Stimulated activated naive CD4-positive, alpha-beta T cell (primary cell): Measurements from ENCODE around the gene PDP2.
"Not testable (repeated sequence)": the region's sequence is repeated elsewhere in the genome, so short reads cannot be mapped to it uniquely, and the experiment has no call there.

ENCODE experiments used
- DNase-seq, 6 experiments: peaks; one replicate each; lab custom pipeline; 2025; lab: John Stamatoyannopoulos, UW

The PDP2 gene

GRCh38 chr16:66853261-66854139 is 26.8 kb upstream of the PDP2 start:
- DNase-seq = no peak

DNA sequence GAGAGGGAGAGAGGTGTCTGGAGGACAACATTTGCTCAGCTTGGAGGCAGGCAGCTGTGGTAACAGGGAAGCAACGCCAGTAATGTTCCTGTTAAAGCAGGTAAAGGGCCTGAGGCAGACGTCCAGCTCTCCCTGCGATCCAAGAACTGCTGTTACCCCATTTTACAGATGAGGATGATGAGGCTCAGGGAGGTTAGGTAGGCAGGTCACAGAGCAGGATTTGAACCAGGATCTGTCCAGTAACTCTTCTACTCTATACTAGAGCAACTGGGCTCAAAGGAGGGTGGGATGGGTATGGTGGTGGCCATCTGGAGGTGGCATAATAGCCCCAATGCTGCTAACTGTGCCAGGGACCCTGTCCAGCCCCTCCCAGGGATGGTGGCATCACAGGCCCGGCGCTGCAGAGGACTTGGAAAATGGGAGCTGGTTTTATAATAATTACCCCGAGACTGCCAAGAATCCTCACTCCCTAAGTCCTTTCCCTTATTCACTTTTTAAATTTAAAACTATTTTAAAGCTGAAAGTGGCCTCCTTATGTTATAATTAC is 24.1 kb upstream of the PDP2 start:
- DNase-seq = no peak

GRCh38 chr16:66856801-66857200 is 23.5 kb upstream of the PDP2 start:
- no peak for DNase-seq

GRCh38 chr16:66857437-66857836 is 22.9 kb upstream of the PDP2 start:
- no peak for DNase-seq

DNA sequence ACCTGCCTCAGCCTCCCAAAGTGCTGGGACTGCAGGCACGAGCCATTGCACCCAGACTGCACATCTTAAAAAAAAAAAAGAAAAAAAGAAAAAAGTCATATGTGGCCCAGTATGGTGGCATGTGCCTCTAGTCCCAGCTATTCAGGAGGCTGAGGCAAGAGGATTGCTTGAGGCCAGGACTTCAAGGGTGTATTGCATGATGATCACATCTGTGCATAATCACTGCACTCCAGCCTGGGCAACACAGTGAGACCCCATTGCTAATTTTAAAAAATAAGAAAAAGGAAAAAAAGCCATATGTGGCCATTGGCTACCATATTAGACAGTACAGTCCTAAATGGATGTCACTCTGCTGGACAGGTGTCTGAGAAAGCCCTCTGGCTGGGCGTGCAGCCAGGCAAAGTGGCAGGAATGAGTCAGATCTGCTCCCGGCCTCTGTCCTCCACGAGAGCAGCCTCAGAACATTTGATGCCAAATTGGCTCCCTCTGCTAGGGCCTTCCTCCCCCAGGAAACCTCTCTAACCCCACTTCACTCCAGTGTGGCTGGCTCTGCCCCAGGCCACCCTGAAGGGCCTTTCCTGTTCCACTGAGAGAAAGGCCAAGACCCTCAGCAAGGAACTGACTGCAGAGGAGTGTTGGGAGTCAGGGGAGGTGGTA is 21.4 kb upstream of the PDP2 start:
- DNase-seq = no peak

DNA sequence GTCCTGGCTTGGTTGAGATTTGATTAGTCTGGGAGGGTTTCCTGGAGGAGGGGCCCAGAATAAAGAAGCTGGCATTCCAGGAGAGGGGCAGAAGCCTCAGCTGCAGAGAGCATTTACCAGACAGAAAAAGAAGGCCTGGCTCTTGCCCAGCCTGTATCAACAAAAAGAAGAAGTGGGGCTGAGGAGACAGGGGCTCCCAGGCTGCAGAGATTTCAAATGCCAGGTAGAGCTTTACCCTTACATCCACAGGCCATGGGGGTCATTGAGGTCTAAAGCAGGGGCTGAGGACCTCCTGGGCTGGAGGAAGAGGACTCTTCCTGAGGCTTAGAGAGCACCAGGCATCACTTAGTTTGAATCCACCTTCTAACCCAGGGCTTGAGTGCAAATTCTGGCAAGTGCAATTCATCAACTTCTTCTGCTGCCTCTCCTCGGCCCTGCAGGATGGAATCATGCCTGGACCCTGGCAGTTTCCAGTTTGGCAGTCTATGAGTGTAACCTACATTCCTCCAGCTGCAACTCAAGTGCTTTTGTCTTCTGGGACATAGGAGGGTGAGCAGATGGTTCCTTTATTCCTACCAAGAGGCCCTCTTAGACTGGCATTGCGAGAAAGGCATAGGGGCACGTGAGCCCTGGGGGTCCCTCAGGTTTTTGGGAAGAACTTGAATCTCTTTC is 20.8 kb upstream of the PDP2 start:
- DNase-seq = no peak

DNA sequence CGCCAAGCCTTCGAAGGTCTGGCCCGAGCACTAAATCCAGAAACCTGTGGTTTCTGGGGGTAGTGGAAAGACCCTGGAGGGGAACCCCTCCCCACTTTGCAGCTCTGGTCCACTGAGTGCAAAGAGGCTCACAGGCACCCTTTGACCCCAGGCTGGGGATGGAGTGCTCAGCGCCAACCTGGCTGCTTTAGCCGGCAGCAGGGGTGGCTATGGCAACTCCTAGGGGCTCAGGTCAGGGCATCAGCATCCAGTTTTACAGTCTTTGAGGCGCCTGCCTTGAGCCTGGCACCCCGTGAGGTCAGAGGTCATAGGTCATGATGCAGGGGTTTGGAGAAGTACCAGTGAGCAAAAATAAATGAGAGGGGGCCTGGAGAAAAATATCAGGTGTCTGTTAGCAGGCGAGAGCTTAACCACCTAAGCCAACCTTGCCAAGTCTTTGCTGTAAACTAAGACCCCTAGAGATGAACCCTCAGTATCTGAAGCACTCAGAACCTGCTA is 18.2 kb upstream of the PDP2 start:
- no peak for DNase-seq

DNA sequence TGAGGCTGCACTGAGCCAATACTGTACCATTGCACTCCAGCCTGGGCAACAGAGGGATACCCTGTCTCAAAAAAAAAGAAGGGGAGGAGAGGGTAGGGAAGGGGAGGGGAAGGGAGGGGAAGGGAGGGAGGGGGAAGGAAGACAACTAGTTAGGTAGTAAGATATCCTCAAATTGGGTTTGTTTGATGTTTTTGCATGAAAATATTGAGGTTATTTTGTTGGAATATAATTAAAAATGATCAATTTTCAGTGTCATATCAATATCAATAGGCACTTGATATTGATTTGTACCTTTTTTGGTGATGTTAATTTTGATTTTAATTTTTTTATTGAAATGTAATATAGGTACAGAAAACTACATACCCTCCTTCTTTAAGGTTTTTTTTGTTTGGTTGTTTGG is 16.6 kb upstream of the PDP2 start:
- DNase-seq = no peak

DNA sequence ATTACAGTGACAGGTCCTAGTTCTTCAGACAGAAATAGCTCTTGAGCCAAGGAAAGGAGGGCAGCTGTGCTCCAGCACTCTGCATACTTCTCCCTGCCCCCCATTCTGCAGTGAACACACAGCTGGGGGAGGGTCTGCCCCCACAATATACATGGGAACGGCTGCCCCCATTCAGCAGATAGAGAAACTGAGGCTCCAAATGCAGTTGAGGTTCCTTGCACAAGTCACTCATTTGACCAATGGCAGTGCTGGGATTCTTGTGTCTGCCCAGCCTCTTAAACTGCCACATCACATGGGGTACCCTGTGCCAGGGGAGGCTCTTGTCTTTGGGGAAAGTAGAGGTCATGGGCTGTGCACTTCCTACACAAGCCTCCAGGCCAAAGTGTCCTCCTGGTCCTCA is 10.9 kb upstream of the PDP2 start:
- no peak for DNase-seq

GRCh38 chr16:66871363-66871762 is 9.0 kb upstream of the PDP2 start:
- not testable (repeated sequence) for DNase-seq

GRCh38 chr16:66871840-66872239 is 8.5 kb upstream of the PDP2 start:
- DNase-seq = no peak

GRCh38 chr16:66872559-66872942 is 7.8 kb upstream of the PDP2 start:
- no peak for DNase-seq

- DNase-seq = peak; percentile 52 to 81 (median 74)
These were observed 7.2 kb upstream of the PDP2 start for GRCh38 chr16:66872943-66873684.

- DNase-seq = no peak
These were observed 6.6 kb upstream of the PDP2 start for GRCh38 chr16:66873685-66874055.

DNA sequence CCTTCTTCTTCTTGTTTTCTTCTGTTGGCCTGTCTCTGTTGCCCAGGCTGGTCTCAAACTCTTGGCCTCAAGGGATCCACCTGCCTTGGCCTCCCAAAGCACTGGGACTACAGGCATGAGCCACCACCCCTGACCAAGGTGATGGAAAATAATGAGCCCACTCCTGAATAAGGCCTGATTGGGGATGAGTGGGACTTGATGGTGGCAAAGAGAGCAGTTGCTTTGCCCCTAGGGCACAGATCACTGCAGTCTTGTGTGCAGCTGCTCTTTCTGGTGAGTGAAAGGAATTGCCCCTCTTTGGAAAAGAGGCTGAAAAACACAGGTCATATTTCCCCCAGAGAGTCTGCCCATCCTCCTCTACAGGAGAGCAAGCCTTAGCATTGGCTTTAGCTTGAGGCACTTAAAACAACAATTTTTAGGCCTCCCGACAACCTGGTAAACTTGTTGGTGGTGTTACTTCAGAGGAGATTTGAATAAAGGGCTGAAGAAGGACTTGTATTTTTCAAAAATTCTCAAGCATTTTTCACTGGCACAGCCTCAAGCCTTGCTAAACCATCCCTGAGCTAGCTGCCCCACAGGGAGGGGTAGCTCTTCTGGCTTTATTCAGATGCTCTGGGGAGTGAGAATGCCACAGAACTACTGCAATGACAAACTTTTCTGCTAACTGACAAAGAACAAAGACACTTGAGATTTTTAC is 6.1 kb upstream of the PDP2 start:
- peak in 1 of 6 experiments; percentile 2 for DNase-seq

DNA sequence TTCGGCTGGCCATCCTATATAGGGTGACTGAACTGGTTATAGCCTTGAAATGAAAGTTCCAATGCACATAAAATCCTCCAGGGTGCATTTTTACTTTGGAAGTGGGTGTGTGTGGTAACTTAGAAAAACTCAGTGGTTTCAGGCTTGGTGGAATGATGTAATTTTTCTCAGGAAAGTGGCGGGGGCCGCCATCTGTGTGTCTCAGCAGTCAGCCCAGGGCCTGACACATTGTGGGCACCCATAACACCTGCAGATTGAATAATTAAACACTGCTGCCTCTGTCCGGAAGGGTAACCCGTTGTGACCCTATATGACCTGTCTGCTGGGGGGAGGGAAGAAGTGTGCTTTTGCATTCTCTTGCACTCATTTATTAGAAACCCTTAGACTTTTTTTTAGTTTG is 2.2 kb upstream of the PDP2 start:
- no peak for DNase-seq

DNA sequence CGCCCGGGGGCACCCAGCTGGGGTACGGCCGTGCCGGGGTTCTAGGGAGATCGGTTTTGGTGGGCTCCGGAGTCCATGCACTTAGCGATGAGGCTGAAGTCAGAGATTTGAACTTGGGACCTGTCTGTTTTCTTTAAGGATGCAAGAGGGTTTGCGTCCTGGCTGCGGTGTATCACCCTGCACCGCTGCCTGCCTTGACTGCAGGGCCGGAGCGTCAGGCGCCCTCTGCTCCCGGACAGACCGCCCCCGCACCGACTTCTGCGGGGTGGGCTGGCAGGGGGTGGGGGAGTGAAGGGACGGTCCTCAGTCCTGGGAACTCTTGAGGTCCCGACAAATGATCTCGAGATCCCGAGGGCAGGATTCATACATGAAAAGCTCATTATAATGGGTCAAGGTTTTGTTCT is 701 bp downstream of the PDP2 start:
- DNase-seq = no peak

GRCh38 chr16:66881560-66881959 is 1.2 kb downstream of the PDP2 start:
- no peak for DNase-seq

DNA sequence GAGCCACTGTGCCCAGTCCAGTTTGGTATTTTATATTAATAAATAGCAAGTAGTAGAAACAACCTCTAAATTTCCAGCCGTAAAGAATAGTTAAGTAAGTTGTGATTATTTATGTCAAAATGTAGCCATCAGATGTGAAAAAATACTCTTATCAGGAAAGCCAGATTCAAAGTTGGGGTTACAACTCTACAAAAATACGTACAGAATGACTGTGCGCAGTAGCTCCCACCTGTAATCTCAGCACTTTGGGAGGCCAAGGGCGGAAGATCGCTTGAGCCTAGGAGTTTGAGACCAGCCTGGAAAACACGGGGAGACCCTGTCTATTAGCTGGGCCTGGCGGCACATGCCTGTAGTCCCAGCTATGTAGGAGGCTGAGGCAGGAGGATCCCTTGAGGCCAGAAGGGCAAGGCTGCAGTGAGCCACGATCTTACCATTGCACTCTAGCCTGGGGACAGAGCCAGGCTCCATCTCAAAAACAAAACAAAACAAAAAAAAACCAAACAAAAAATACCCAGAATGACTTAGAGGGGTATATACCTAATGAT is 1.7 kb downstream of the PDP2 start:
- DNase-seq = no peak

- DNase-seq = no peak
These were observed 2.4 kb downstream of the PDP2 start for GRCh38 chr16:66882702-66883101.

DNA sequence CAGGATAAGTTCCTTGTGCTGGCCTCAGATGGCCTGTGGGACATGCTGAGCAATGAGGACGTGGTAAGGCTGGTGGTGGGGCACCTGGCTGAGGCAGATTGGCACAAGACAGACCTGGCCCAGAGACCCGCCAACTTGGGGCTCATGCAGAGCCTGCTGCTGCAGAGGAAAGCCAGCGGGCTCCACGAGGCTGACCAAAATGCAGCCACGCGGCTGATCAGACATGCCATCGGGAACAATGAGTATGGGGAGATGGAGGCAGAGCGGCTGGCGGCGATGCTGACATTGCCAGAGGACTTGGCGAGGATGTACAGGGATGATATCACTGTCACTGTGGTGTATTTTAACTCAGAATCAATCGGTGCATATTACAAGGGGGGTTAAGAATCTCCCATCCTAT is 5.2 kb downstream of the PDP2 start:
- DNase-seq = no peak
